ENCODE measurements around the gene ELAC1.

GRCh38 chr18:50967714-50968661 is at the start of gene ELAC1:
- no peak for TF ChIP-seq CTCF (IDR thresholded peaks at IDR 0.05; ENCODE audit: insufficient read depth, low read depth, low read length)
- TF ChIP-seq EZH2 (IDR thresholded peaks at IDR 0.05; ENCODE audit: insufficient read depth, low read length) = no peak

Measured in astrocyte (in vitro differentiated cells and primary cell).